GM18951 (cell line): ENCODE measurements around the gene DUS1L.

Experiments used
- POLR2A ChIP-seq: IDR thresholded peaks from 4 replicates; pipeline ENCODE4 v1.6.1; 2011; ENCODE audit warnings: mild to moderate bottlenecking; ENCODE audit not compliant: insufficient read length, insufficient read depth; ENCODE audit errors: extremely low read depth
- in situ Hi-C: fragments of 300-500 bp; cut with MboI; formaldehyde crosslinking; loops from one replicate; pipeline ENCODE4 v1.12.0; 2022; ENCODE audit warnings: low sequenced_read_pairs, mixed read lengths, inconsistent platforms; ENCODE audit not compliant: unreplicated experiment

The DUS1L gene

GRCh38 chr17:82080789-82081464 is 15.3 kb upstream of the DUS1L start:
- no peak for TF ChIP-seq POLR2A
- in situ Hi-C loops = no loop called here

GRCh38 chr17:82080048-82080788 is 14.6 kb upstream of the DUS1L start:
- in situ Hi-C loops = no loop called here
- no peak for TF ChIP-seq POLR2A

DNA sequence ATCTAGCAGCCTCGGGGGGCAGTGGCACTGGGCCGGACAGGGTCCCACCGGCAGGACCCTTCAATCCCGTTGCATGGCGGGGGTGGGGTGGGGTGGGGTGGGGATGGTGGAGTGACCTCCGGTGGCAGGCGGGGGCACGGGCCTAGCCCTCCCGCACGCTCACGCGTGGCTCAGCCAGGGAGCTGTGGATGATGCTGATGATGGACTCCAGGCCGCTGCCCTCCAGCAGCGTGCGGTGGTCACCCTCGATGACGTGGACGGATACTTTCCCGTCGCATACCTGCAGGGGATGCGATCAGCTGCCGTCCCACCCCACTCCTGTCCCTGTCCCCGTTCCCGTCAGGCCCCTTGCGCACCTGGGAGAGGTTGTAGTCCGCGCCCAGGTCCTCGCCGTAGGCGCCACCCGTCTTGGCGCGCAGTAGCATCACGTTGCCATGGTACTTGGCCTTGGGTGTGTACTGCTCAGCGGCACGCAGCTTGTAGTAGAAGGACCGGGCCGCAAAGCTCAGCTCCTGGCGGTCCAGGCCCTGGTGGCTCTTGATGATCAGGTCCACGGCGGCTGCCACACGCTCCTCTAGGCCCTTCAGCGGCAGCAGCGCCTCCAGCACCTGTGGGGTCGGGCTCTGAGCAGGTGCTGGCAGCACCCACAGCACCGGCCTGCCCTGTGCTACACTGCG is 13.5 kb upstream of the DUS1L start:
- in situ Hi-C loops = no loop called here
- no peak for TF ChIP-seq POLR2A

DNA sequence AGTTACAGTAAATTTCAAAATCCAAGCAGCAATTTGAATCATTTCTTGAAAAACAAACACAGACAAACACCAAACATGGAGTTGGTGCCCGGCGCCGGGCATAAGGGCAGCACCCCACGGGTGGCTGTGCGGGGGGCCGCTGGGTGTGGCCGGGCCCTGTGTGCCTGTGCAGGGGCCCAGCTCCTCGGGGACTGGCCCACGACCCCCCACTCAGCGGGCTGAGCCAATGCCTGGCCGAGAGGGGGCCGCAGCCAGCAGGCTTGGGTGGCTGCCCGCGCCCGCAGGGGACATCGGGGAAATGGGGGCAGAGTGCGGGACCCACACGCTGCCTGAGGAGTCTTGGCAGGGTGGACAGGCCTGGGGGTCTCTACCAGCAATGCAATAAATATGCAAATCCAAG is 12.8 kb upstream of the DUS1L start:
- in situ Hi-C loops = no loop called here
- TF ChIP-seq POLR2A = no peak

GRCh38 chr17:82077617-82078358 is 12.2 kb upstream of the DUS1L start:
- TF ChIP-seq POLR2A = no peak
- in situ Hi-C loops = no loop called here

GRCh38 chr17:82076785-82077591 is 11.4 kb upstream of the DUS1L start:
- in situ Hi-C loops = no loop called here
- peak; percentile 7 for TF ChIP-seq POLR2A

- peak; percentile 20 for TF ChIP-seq POLR2A
- in situ Hi-C loops = no loop called here
Measured at GRCh38 chr17:82076018-82076784, 10.6 kb upstream of the DUS1L start.

GRCh38 chr17:82073446-82073845 is 7.8 kb upstream of the DUS1L start:
- no peak for TF ChIP-seq POLR2A
- in situ Hi-C loops = no loop called here

- in situ Hi-C loops = no loop called here
- TF ChIP-seq POLR2A = no peak
Measured at GRCh38 chr17:82072827-82073226, 7.2 kb upstream of the DUS1L start.

DNA sequence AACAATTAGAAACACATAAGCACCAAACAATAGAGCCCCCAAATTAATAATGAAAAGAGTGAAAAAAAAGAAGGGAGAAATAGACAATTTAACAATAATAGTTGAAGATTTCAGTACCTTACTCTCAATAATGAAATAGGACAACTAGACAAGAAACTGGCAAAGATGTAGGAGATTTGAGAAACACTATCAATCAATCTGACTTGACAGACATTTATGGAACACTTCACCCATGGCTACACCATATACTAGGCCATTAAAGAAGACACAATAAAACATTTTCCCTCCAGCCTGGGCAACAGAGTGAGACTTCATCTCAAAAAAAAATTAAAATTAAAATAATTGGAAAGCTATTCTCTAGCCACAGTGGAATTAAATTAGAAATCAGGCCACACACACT is 5.0 kb upstream of the DUS1L start:
- TF ChIP-seq POLR2A = no peak
- in situ Hi-C loops = no loop called here

DNA sequence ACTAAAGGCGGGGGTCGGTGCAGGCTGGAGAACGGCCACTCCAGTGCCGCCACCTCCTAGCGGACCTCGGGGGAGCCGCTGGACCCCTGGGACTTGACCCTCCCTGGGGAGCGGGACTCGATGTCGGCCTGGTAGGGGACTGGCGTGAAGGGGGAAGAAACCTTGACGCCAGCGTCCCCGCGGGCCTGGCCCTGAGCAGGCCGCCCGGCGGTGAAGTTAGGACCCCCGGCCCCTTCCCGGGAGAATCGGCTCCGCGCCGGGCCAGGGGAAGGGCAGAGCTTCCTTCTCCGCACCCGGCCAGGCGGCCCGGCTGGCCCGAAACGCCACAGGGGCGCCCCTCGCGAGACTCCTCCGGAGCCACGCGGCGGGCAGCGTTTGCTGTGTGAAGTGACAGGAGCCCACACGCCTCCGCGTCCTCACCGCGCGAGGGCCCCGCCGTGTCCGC is 389 bp downstream of the DUS1L start:
- in situ Hi-C loops = no loop called here
- no peak for TF ChIP-seq POLR2A
